Urinary bladder (tissue), 2 donors: Measurements from ENCODE around the gene PPIC. TPM values are rescaled to one million over a fixed set of nuclear protein-coding genes. Genes with fewer than 3 reads are reported as not detected.

ENCODE experiments used
- polyA plus RNA-seq: library from polyadenylated mRNA; stranded (reverse); fragments of 200-250 nt; gene quantifications from one replicate; pipeline ENCODE4 v1.2.3, GENCODE V29; 2013
- small RNA-seq: library from RNA; depleted of rRNA; stranded (forward); fragments of <200 nt; gene quantifications from one replicate; pipeline ENCODE3, GENCODE V24; 2014
- total RNA-seq: library from RNA; depleted of rRNA; stranded (reverse); fragments of >200 nt; gene quantifications from one replicate; pipeline ENCODE4 v1.2.3, GENCODE V29; 2014
- donor health status: healthy.

PPIC gene
- total and polyA plus RNA-seq, 2 donors: 92.3 to 94.0 TPM

Small RNAs within 50 kb of the gene (small RNA-seq; reads per million reads assigned to genes)
- gene RN7SL689P (not detected), gene RN7SL711P (not detected)

Other genes starting within 250 kb of the PPIC start
- 26.1 TPM for gene SNX24, start 191.1 kb downstream of the PPIC start, total RNA-seq
- 8.3 TPM for gene SNX24, start 191.1 kb downstream of the PPIC start, polyA plus RNA-seq
- gene PRDM6, start 52.5 kb upstream of the PPIC start, total RNA-seq: 25.4 TPM
- 19.3 TPM for gene PRDM6, start 52.5 kb upstream of the PPIC start, polyA plus RNA-seq